ENCODE results near the gene EHBP1L1. TPM values are rescaled to one million over a fixed set of nuclear protein-coding genes. Genes with fewer than 3 reads are reported as not detected.

Gene EHBP1L1
- total and polyA plus RNA-seq, 2 of the 8 experiments (the other 6 are each of a cell fraction or from before 2014, with no cell fraction given): 4.3 to 6.6 TPM

DNA sequence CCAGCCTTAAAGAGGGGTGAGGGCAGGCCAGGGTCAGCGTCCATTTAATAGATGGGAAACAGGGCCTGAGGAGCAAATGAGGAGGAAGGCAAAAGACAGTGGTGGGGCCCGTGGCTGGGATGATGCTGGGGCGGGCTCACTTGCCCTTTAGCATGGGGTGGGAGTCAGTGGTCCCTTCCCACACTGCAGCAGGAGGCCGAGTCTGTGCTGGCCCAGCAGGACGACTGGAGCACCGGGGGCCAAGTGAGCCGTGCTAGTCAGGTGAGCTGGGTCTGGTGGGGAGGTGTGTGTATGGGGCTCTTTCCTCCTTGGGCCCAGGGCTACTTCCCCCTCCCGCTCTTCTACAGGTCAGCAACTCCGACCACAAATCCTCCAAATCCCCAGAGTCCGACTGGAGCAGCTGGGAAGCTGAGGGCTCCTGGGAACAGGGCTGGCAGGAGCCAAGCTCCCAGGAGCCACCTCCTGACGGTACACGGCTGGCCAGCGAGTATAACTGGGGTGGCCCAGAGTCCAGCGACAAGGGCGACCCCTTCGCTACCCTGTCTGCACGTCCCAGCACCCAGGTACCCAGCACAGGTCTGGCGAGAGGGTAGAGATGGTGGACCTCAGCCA is 38.1 kb upstream of the EHBP1L1 start (continued):
- TF ChIP-seq EP300 (IDR thresholded peaks at IDR 0.05; ENCODE audit: borderline replicate concordance in 1 of 2, low read depth in 2 of 2, low read length in 2 of 2): no peak
- TF ChIP-seq SIN3A (conservative IDR thresholded peaks at IDR 0.05 in 1 of 2, IDR thresholded peaks at IDR 0.05 in 1 of 2; ENCODE audit: low read depth in 1 of 2, low read length in 2 of 2): no peak
- no peak for TF ChIP-seq SIX5 (IDR thresholded peaks at IDR 0.05; ENCODE audit: low read depth, low read length)
- TF ChIP-seq SAP30 (IDR thresholded peaks at IDR 0.05; ENCODE audit: insufficient read depth, insufficient replicate concordance, low read length): no peak
- no peak for TF ChIP-seq BACH1 (IDR thresholded peaks at IDR 0.05; ENCODE audit: low read length)
- TF ChIP-seq, protein P1, sequence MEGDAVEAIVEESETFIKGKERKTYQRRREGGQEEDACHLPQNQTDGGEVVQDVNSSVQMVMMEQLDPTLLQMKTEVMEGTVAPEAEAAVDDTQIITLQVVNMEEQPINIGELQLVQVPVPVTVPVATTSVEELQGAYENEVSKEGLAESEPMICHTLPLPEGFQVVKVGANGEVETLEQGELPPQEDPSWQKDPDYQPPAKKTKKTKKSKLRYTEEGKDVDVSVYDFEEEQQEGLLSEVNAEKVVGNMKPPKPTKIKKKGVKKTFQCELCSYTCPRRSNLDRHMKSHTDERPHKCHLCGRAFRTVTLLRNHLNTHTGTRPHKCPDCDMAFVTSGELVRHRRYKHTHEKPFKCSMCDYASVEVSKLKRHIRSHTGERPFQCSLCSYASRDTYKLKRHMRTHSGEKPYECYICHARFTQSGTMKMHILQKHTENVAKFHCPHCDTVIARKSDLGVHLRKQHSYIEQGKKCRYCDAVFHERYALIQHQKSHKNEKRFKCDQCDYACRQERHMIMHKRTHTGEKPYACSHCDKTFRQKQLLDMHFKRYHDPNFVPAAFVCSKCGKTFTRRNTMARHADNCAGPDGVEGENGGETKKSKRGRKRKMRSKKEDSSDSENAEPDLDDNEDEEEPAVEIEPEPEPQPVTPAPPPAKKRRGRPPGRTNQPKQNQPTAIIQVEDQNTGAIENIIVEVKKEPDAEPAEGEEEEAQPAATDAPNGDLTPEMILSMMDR (IDR thresholded peaks at IDR 0.05; ENCODE audit: control extremely low read depth in 1 of 3, insufficient read depth in 1 of 3, low read depth in 1 of 3, low read length in 3 of 3): no peak
- TF ChIP-seq RFX5 (IDR thresholded peaks at IDR 0.05; ENCODE audit: borderline replicate concordance, low read depth, low read length): no peak
- TF ChIP-seq YY1 (IDR thresholded peaks at IDR 0.05; ENCODE audit: low read depth, low read length): no peak
- TF ChIP-seq KDM4A (IDR thresholded peaks at IDR 0.05; ENCODE audit: low read depth, low read length, severe bottlenecking): no peak
